GM21576 (cell line): ENCODE data around the gene PHAF1.

Experiments
- ATAC-seq: cut with Tn5 transposase; IDR thresholded peaks from one replicate; pipeline ENCODE4 v1.9.1; 2021; ENCODE audit warnings: mild to moderate bottlenecking, moderate library complexity; ENCODE audit not compliant: unreplicated experiment

PHAF1 gene

GRCh38 chr16:67109407-67110135, at the start of gene PHAF1:
TSS of gene PHAF1 (plus strand) at chr16:67109941. CDS start at chr16:67110176, 235 bp downstream.
- ATAC-seq, result peak; percentile 80

- ATAC-seq, result no peak
These were observed 46.7 kb upstream of the PHAF1 start for GRCh38 chr16:67063008-67063407.

- ATAC-seq, result no peak
These were observed 41.5 kb upstream of the PHAF1 start for GRCh38 chr16:67068212-67068753.

- no peak for ATAC-seq
These were observed 38.2 kb upstream of the PHAF1 start for GRCh38 chr16:67071476-67072048.

GRCh38 chr16:67075331-67075730, 34.4 kb upstream of the PHAF1 start:
- ATAC-seq, result no peak

- ATAC-seq, result no peak
These were observed 31.9 kb upstream of the PHAF1 start for GRCh38 chr16:67077871-67078270.

GRCh38 chr16:67082100-67082499, 27.6 kb upstream of the PHAF1 start:
- no peak for ATAC-seq

- ATAC-seq, result no peak
These were observed 26.9 kb upstream of the PHAF1 start for GRCh38 chr16:67082891-67083290.

GRCh38 chr16:67084345-67085028, 25.3 kb upstream of the PHAF1 start:
- peak; percentile 78 for ATAC-seq

- no peak for ATAC-seq
These were observed 22.9 kb upstream of the PHAF1 start for GRCh38 chr16:67086822-67087221.

GRCh38 chr16:67087291-67087690, 22.4 kb upstream of the PHAF1 start:
- no peak for ATAC-seq

GRCh38 chr16:67087803-67088202, 21.9 kb upstream of the PHAF1 start:
- no peak for ATAC-seq

- ATAC-seq, result no peak
These were observed 21.2 kb upstream of the PHAF1 start for GRCh38 chr16:67088551-67088950.

GRCh38 chr16:67089101-67089500, 20.6 kb upstream of the PHAF1 start:
- ATAC-seq, result no peak

GRCh38 chr16:67091906-67092566, 17.7 kb upstream of the PHAF1 start:
- ATAC-seq, result no peak

- ATAC-seq, result no peak
These were observed 16.5 kb upstream of the PHAF1 start for GRCh38 chr16:67093098-67093726.

- ATAC-seq, result no peak
These were observed 11.1 kb upstream of the PHAF1 start for GRCh38 chr16:67098599-67098998.

GRCh38 chr16:67100569-67101310, 9.0 kb upstream of the PHAF1 start:
- no peak for ATAC-seq

GRCh38 chr16:67101311-67102082, 8.2 kb upstream of the PHAF1 start:
- no peak for ATAC-seq
